Astrocyte (in vitro differentiated cells and primary cell): ENCODE results near the gene MAPK8IP3.

Experiments
- CTCF ChIP-seq: IDR thresholded peaks from 2 replicates; pipeline ENCODE4 v1.5.1; 2011; ENCODE audit warnings: low read depth, mild to moderate bottlenecking, inconsistent platforms, low read length, moderate library complexity; ENCODE audit not compliant: insufficient read depth
- EZH2 ChIP-seq: IDR thresholded peaks from 2 replicates; pipeline ENCODE4 v1.6.1; 2012; ENCODE audit warnings: mild to moderate bottlenecking, low read length, inconsistent platforms; ENCODE audit not compliant: insufficient read depth

- TF ChIP-seq EZH2, result no peak
- TF ChIP-seq CTCF, result no peak
These were observed 38.7 kb upstream of the MAPK8IP3 start for GRCh38 chr16:1667271-1667670.
